ENCODE data around the gene PCGF2. TPM values are rescaled to one million over a fixed set of nuclear protein-coding genes. Genes with fewer than 3 reads are reported as not detected.

The PCGF2 gene
- total and polyA plus RNA-seq, 2 of the 8 experiments (the other 6 are each of a cell fraction or from before 2014, with no cell fraction given) = 42.1 to 93.3 TPM

DNA sequence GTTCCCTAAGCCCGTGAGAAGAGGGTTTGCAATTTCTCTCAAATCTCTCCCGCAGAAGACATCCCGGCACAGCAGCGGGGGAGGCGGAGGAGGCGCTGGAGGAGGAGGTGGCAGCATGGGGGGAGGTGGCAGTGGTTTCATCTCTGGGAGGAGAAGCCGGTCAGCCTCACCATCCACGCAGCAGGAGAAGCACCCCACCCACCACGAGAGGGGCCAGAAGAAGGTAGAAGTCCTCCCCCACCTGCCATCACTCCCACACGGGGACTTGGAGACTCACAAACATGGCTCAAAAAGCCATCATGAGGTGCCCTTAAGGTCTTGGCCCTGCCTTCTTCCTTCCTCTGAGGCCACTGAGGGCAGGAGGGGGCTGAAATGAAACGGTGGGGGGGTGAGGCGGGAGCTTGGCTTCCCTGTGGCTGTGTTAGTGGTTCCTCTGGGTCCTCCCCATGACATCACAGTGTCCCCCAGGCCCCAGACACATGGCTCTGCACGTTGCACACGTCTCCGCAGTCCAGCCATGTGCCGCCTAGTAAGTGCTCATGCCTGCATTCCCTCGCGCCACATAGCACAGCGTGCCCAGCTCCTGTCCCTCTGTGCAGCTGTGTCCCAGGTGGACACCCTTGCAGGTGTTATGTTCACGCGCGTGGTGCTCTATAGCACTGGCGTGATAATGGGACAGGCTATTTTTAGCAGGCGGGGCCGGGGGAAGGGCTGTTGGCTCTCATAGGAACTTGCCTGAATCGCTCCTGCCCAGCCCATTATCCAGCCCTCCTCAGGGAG, 36.2 kb downstream of the PCGF2 start:
- 91% methylated on average over 22 of the region's 26 CpGs; no CpG with 5 or more reads in 1 of the 2 experiments for WGBS, 2 experiments (ENCODE audit: extremely low coverage in 1 of 2, insufficient coverage in 1 of 2, insufficient read length in 1 of 2, insufficient replicate concordance in 2 of 2, low coverage in 1 of 2, low lambda C conversion rate in 2 of 2, missing lambda C conversion rate in 1 of 2)
- no peak for DNase-seq (ENCODE audit: low read depth in 1 of 2, low spot score in 2 of 2)
- TF ChIP-seq, protein P1, sequence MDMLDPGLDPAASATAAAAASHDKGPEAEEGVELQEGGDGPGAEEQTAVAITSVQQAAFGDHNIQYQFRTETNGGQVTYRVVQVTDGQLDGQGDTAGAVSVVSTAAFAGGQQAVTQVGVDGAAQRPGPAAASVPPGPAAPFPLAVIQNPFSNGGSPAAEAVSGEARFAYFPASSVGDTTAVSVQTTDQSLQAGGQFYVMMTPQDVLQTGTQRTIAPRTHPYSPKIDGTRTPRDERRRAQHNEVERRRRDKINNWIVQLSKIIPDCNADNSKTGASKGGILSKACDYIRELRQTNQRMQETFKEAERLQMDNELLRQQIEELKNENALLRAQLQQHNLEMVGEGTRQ (IDR thresholded peaks at IDR 0.05; ENCODE audit: low read length) = no peak
- TF ChIP-seq CBX5 (IDR thresholded peaks at IDR 0.05; ENCODE audit: low read depth, low read length) = no peak
- no peak for TF ChIP-seq BRCA1 (IDR thresholded peaks at IDR 0.05; ENCODE audit: low read depth, low read length)
- TF ChIP-seq GTF2F1 (IDR thresholded peaks at IDR 0.05; ENCODE audit: borderline replicate concordance, low read depth, low read length) = no peak
- TF ChIP-seq RNF2 (IDR thresholded peaks at IDR 0.05; ENCODE audit: borderline replicate concordance, low read depth, low read length, missing control alignments, poor library complexity, severe bottlenecking) = no peak
- no peak for TF ChIP-seq CREB1 (IDR thresholded peaks at IDR 0.05)
- TF ChIP-seq TAF1 (IDR thresholded peaks at IDR 0.05; ENCODE audit: low read depth, low read length) = no peak
- TF ChIP-seq SAP30 (IDR thresholded peaks at IDR 0.05; ENCODE audit: insufficient read depth, insufficient replicate concordance, low read length) = no peak
- no peak for TF ChIP-seq SIX5 (IDR thresholded peaks at IDR 0.05; ENCODE audit: low read depth, low read length)
- no peak for TF ChIP-seq TAF7 (optimal IDR thresholded peaks at IDR 0.05; ENCODE audit: borderline replicate concordance, low read depth, low read length)
- TF ChIP-seq POLR2A (IDR thresholded peaks at IDR 0.05; ENCODE audit: control extremely low read depth in 1 of 2, low read depth in 2 of 2, low read length in 2 of 2) = no peak

More for the DNA sequence above, 36.2 kb downstream of the PCGF2 start:
- H3K79me1 ChIP-seq (ENCODE audit: low read depth, low read length) = no peaks in the 10 kb centered on the region
- H2BK20ac ChIP-seq (ENCODE audit: low read length) = no peak overlapping the region
- no peaks in the 10 kb centered on the region for H3K36me3 ChIP-seq (ENCODE audit: control insufficient read depth in 2 of 4, insufficient read depth in 4 of 4, low read length in 3 of 4)
- H3K4me1 ChIP-seq (replicated peaks in 1 of 4; ENCODE audit: control insufficient read depth in 3 of 4, insufficient read depth in 4 of 4, low read length in 3 of 4) = peaks cover 9 to 36% (median 25%) of the 10 kb centered on the region in 4 experiments
- POLR2A ChIA-PET (ENCODE audit: partially characterized antibody) = interaction anchor here (1.0 to 2.3 kb wide), 4 partner anchors 17 to 142 kb away, joined by 3 to 10 read pairs (median 4); no protein-coding TSS in a partner anchor
- H4K5ac ChIP-seq (ENCODE audit: insufficient read length, low read depth, low read length) = no peak overlapping the region
- no peak overlapping the region; the same call in 1 of the 2 replicates for H2BK5ac ChIP-seq (ENCODE audit: low read depth, low read length)
- H3K4me3 ChIP-seq (ENCODE audit: extremely low read depth in 1 of 4, insufficient read depth in 2 of 4, low read depth in 3 of 4, low read length in 4 of 4) = no peak overlapping the region
- no peak overlapping the region for H3K9ac ChIP-seq (replicated peaks in 1 of 4; ENCODE audit: extremely low read depth in 1 of 4, low read depth in 3 of 4, low read length in 3 of 4)
- H3K27me3 ChIP-seq (replicated peaks in 1 of 4; ENCODE audit: control insufficient read depth in 3 of 4, extremely low read depth in 1 of 4, insufficient read depth in 3 of 4, low read length in 3 of 4) = peaks cover 1 to 26% (median 15%) of the 10 kb centered on the region in 4 experiments
- peak overlapping the region; percentile 68; the same call in 1 of the 2 replicates for H2BK12ac ChIP-seq (ENCODE audit: low read depth, low read length)
- H3K18ac ChIP-seq (ENCODE audit: extremely low read depth, low read length) = no peak overlapping the region
- CTCF ChIA-PET (ENCODE audit: partially characterized antibody) = interaction anchor here (1.0 to 2.3 kb wide), 3 partner anchors 15 to 105 kb away, joined by 3 to 7 read pairs (median 4); no protein-coding TSS in a partner anchor
- no peak overlapping the region for H4K8ac ChIP-seq (ENCODE audit: extremely low read depth, insufficient read depth, low read length)
- H3K4ac ChIP-seq (replicated peaks; ENCODE audit: insufficient read length, low read depth, low read length) = no peak overlapping the region
- no peak overlapping the region for H2AK5ac ChIP-seq (ENCODE audit: low read depth, low read length)
- no peaks in the 10 kb centered on the region for H3K9me3 ChIP-seq (ENCODE audit: insufficient read depth in 2 of 2, low read depth in 1 of 2, low read length in 1 of 2)
- H3K14ac ChIP-seq (ENCODE audit: insufficient read length) = no peak overlapping the region
- no peak overlapping the region for H3K4me2 ChIP-seq (ENCODE audit: insufficient read depth in 1 of 2, low read depth in 2 of 2, low read length in 2 of 2)
- no peak for FAIRE-seq
- H2BK120ac ChIP-seq (replicated peaks; ENCODE audit: low read depth, low read length) = no peak overlapping the region
- no peak overlapping the region for H4K91ac ChIP-seq (replicated peaks; ENCODE audit: insufficient read length, low read length)
- no peaks in the 10 kb centered on the region for H3K79me2 ChIP-seq (ENCODE audit: control insufficient read depth in 1 of 2, insufficient read depth in 2 of 2, low read length in 2 of 2)
- H3K27ac ChIP-seq (ENCODE audit: low read depth, low read length) = no peak overlapping the region
- H4K20me1 ChIP-seq (replicated peaks in 1 of 2; ENCODE audit: control insufficient read depth in 1 of 2, insufficient read depth in 2 of 2, low read length in 2 of 2) = peaks cover 0 to 7% of the 10 kb centered on the region in 2 experiments
- no peak overlapping the region for H3K56ac ChIP-seq (replicated peaks; ENCODE audit: insufficient read length, low read depth, low read length)
- H2BK15ac ChIP-seq (ENCODE audit: low read length) = 0 out of 2 replicates have a peak overlapping the region, but pooled peaks have one; percentile 16
- H3K23ac ChIP-seq (ENCODE audit: insufficient read length) = no peak overlapping the region
- no peak overlapping the region for H2AFZ ChIP-seq (ENCODE audit: low read length)
- peaks cover 2% of the 10 kb centered on the region; the same call in 1 of the 2 replicates for H3K23me2 ChIP-seq (ENCODE audit: low read depth, low read length)
